GM12878 (cell line): ENCODE data around the gene MFGE8.

Experiments used
- ATF7 ChIP-seq: fragments of 450-650 bp; IDR thresholded peaks from 2 replicates; pipeline ENCODE4 v1.6.1; 2016; ENCODE audit warnings: low read depth, mild to moderate bottlenecking
- EZH2 ChIP-seq: IDR thresholded peaks from 2 replicates; pipeline ENCODE4 v1.6.1; 2012; ENCODE audit warnings: low read depth, mild to moderate bottlenecking, control low read depth, inconsistent platforms, low read length, borderline replicate concordance; ENCODE audit not compliant: control insufficient read depth
- FOS ChIP-seq: IDR thresholded peaks from 3 replicates; pipeline ENCODE4 v1.6.1; 2011; ENCODE audit warnings: borderline replicate concordance; ENCODE audit not compliant: insufficient read length; ENCODE audit errors: extremely low read depth
- HCFC1 ChIP-seq: fragments of 150-350 bp; IDR thresholded peaks from 2 replicates; pipeline ENCODE4 v1.6.1; 2014; ENCODE audit warnings: low read length
- JUND ChIP-seq: IDR thresholded peaks from 2 replicates; pipeline ENCODE4 v1.6.1; 2012; ENCODE audit warnings: low read depth, mild to moderate bottlenecking, low read length, improper control_type of control experiment, moderate library complexity
- PAX8 ChIP-seq: fragments of 450-650 bp; IDR thresholded peaks from 2 replicates; pipeline ENCODE4 v1.6.1; 2017; ENCODE audit warnings: mild to moderate bottlenecking, moderate library complexity
- POLR2A ChIP-seq: IDR thresholded peaks from 2 replicates; pipeline ENCODE4 v1.6.1; 2011; ENCODE audit warnings: low read depth, mild to moderate bottlenecking, low read length
- POLR2AphosphoS5 ChIP-seq: IDR thresholded peaks from 2 replicates; pipeline ENCODE4 v1.6.1; 2011; ENCODE audit warnings: mild to moderate bottlenecking, low read length, inconsistent platforms
- RCOR1 ChIP-seq: conservative IDR thresholded peaks from 2 replicates; pipeline ENCODE4 v1.6.1; 2012; ENCODE audit warnings: low read depth, low read length, improper control_type of control experiment
- TAF1 ChIP-seq: IDR thresholded peaks from 2 replicates; pipeline ENCODE4 v1.6.1; 2011; ENCODE audit warnings: mild to moderate bottlenecking, low read depth, low read length, borderline replicate concordance
- TCF12 ChIP-seq: IDR thresholded peaks from 2 replicates; pipeline ENCODE4 v1.6.1; 2011; ENCODE audit warnings: low read depth, mild to moderate bottlenecking, low read length
- TF ChIP-seq, protein P1 (sequence below), 3 experiments: IDR thresholded peaks in 2 of 3; conservative IDR thresholded peaks in 1 of 3; 2 replicates each; pipeline ENCODE4 v1.5.1; 2011; ENCODE audit warnings: low read depth in 3 of 3, low read length in 3 of 3, mild to moderate bottlenecking in 3 of 3, control low read depth in 2 of 3, moderate library complexity in 2 of 3, inconsistent platforms in 1 of 3, mixed read lengths in 1 of 3; ENCODE audit not compliant: control insufficient read depth in 2 of 3, insufficient read depth in 1 of 3; ENCODE audit errors: extremely low read depth in 1 of 3
- TF ChIP-seq, protein P2 (sequence below): fragments of 450-650 bp; IDR thresholded peaks from 2 replicates; pipeline ENCODE4 v1.6.1; 2016; ENCODE audit warnings: mild to moderate bottlenecking, moderate library complexity, borderline replicate concordance
- TF ChIP-seq, protein P3 (sequence below): fragments of 450-650 bp; formaldehyde crosslinking; IDR thresholded peaks from 2 replicates; pipeline ENCODE4 v1.5.0; 2022; ENCODE audit warnings: mild to moderate bottlenecking, missing genetic modification characterization

DNA sequence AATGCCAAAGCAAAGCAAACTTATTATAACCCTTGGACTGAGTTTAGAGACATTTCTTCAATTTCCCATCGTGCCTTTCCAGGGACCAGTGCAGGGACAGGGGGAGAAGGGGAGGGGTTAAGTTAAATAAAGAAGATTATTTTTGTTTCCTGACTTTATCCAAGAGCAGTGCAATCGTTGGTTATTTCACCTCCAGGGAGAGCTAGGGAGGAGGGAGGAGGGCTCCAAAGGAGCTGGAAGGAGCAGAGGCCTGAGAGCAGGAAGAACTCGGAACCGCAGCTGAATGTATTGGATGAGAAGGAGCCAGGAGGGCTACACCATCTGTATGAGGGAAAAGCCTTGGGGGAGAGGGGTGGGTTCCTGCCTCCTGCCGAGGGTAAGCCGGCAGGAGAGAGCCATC is 38.5 kb downstream of the MFGE8 start:
- TF ChIP-seq POLR2AphosphoS5 (no peak), ATF7 (no peak), EZH2 (no peak), TAF1 (no peak), HCFC1 (no peak), TCF12 (no peak), POLR2A (no peak), JUND (no peak), PAX8 (no peak), RCOR1 (no peak), FOS (no peak)
- TF ChIP-seq, protein P1, sequence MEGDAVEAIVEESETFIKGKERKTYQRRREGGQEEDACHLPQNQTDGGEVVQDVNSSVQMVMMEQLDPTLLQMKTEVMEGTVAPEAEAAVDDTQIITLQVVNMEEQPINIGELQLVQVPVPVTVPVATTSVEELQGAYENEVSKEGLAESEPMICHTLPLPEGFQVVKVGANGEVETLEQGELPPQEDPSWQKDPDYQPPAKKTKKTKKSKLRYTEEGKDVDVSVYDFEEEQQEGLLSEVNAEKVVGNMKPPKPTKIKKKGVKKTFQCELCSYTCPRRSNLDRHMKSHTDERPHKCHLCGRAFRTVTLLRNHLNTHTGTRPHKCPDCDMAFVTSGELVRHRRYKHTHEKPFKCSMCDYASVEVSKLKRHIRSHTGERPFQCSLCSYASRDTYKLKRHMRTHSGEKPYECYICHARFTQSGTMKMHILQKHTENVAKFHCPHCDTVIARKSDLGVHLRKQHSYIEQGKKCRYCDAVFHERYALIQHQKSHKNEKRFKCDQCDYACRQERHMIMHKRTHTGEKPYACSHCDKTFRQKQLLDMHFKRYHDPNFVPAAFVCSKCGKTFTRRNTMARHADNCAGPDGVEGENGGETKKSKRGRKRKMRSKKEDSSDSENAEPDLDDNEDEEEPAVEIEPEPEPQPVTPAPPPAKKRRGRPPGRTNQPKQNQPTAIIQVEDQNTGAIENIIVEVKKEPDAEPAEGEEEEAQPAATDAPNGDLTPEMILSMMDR (IDR thresholded peaks at IDR 0.05 in 2 of 3, conservative IDR thresholded peaks at IDR 0.05 in 1 of 3; ENCODE audit: control insufficient read depth in 2 of 3, extremely low read depth in 1 of 3, insufficient read depth in 1 of 3, low read depth in 3 of 3, low read length in 3 of 3) = no peak
- TF ChIP-seq, protein P2, sequence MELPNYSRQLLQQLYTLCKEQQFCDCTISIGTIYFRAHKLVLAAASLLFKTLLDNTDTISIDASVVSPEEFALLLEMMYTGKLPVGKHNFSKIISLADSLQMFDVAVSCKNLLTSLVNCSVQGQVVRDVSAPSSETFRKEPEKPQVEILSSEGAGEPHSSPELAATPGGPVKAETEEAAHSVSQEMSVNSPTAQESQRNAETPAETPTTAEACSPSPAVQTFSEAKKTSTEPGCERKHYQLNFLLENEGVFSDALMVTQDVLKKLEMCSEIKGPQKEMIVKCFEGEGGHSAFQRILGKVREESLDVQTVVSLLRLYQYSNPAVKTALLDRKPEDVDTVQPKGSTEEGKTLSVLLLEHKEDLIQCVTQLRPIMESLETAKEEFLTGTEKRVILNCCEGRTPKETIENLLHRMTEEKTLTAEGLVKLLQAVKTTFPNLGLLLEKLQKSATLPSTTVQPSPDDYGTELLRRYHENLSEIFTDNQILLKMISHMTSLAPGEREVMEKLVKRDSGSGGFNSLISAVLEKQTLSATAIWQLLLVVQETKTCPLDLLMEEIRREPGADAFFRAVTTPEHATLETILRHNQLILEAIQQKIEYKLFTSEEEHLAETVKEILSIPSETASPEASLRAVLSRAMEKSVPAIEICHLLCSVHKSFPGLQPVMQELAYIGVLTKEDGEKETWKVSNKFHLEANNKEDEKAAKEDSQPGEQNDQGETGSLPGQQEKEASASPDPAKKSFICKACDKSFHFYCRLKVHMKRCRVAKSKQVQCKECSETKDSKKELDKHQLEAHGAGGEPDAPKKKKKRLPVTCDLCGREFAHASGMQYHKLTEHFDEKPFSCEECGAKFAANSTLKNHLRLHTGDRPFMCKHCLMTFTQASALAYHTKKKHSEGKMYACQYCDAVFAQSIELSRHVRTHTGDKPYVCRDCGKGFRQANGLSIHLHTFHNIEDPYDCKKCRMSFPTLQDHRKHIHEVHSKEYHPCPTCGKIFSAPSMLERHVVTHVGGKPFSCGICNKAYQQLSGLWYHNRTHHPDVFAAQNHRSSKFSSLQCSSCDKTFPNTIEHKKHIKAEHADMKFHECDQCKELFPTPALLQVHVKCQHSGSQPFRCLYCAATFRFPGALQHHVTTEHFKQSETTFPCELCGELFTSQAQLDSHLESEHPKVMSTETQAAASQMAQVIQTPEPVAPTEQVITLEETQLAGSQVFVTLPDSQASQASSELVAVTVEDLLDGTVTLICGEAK = no peak
- TF ChIP-seq, protein P3, sequence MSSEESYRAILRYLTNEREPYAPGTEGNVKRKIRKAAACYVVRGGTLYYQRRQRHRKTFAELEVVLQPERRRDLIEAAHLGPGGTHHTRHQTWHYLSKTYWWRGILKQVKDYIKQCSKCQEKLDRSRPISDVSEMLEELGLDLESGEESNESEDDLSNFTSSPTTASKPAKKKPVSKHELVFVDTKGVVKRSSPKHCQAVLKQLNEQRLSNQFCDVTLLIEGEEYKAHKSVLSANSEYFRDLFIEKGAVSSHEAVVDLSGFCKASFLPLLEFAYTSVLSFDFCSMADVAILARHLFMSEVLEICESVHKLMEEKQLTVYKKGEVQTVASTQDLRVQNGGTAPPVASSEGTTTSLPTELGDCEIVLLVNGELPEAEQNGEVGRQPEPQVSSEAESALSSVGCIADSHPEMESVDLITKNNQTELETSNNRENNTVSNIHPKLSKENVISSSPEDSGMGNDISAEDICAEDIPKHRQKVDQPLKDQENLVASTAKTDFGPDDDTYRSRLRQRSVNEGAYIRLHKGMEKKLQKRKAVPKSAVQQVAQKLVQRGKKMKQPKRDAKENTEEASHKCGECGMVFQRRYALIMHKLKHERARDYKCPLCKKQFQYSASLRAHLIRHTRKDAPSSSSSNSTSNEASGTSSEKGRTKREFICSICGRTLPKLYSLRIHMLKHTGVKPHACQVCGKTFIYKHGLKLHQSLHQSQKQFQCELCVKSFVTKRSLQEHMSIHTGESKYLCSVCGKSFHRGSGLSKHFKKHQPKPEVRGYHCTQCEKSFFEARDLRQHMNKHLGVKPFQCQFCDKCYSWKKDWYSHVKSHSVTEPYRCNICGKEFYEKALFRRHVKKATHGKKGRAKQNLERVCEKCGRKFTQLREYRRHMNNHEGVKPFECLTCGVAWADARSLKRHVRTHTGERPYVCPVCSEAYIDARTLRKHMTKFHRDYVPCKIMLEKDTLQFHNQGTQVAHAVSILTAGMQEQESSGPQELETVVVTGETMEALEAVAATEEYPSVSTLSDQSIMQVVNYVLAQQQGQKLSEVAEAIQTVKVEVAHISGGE = no peak
